ENCODE results near the gene MYOF. TPM values are rescaled to one million over a fixed set of nuclear protein-coding genes. Genes with fewer than 3 reads are reported as not detected.

MYOF gene
- polyA plus RNA-seq, 1 donor (not counting 4 experiments of a cell fraction or from before 2014, with no cell fraction given), result 232 TPM

- Histone ChIP-seq H3K4me1 (ENCODE audit: control insufficient read depth, extremely low read depth, insufficient read depth, low read length) (peaks cover 76% of the 10 kb centered on the region), H2AFZ (ENCODE audit: control insufficient read depth, low read length) (no peak overlapping the region), H3K27ac (ENCODE audit: control insufficient read depth, insufficient read depth, low read length) (peak overlapping the region; percentile 97), H3K9ac (ENCODE audit: control insufficient read depth, extremely low read depth, insufficient read depth, low read length) (peak overlapping the region; percentile 84), H3K36me3 (ENCODE audit: control insufficient read depth in 2 of 2, extremely low read depth in 1 of 2, insufficient read depth in 2 of 2, low read length in 2 of 2) (peaks cover 8 to 13% of the 10 kb centered on the region in 2 experiments), H3K27me3 (ENCODE audit: control insufficient read depth, extremely low read depth, insufficient read depth, low read length) (no peaks in the 10 kb centered on the region), H3K9me1 (ENCODE audit: control insufficient read depth, extremely low read depth, insufficient read depth, low read length) (no peaks in the 10 kb centered on the region), H4K20me1 (ENCODE audit: control insufficient read depth, extremely low read depth, insufficient read depth, low read length) (no peaks in the 10 kb centered on the region), H3K9me3 (ENCODE audit: control insufficient read depth, low read depth, low read length) (no peaks in the 10 kb centered on the region), H3K4me3 (ENCODE audit: control insufficient read depth in 2 of 3, extremely low read depth in 1 of 3, insufficient read depth in 2 of 3, low read depth in 1 of 3, low read length in 3 of 3) (peak overlapping the region in 2 of 3 experiments; percentile 31 to 36), H3K4me2 (ENCODE audit: control insufficient read depth, extremely low read depth, insufficient read depth, low read depth, low read length) (peak overlapping the region; percentile 65), H3K79me2 (ENCODE audit: control insufficient read depth, insufficient read depth, low read length) (peaks cover 59% of the 10 kb centered on the region)
- FAIRE-seq, result peak; percentile 86
- DNase-seq (ENCODE audit: low read depth, low spot score), result peak; percentile 77
- TF ChIP-seq CTCF (optimal IDR thresholded peaks at IDR 0.05 in 1 of 3, IDR thresholded peaks at IDR 0.05 in 1 of 3, conservative IDR thresholded peaks at IDR 0.05 in 1 of 3; ENCODE audit: extremely low read depth in 1 of 3, insufficient read depth in 2 of 3, low read length in 3 of 3) (no peak), EZH2 (IDR thresholded peaks at IDR 0.05; ENCODE audit: low read length) (no peak)
- dilution Hi-C loops (cut with MboI; ENCODE audit: extremely low pct_ligation_motif_present, low sequenced_read_pairs), result no loop called here
Observed at GRCh38 chr10:93438613-93439253, 43.4 kb downstream of the MYOF start.

GRCh38 chr10:93437946-93438612 is 44.1 kb downstream of the MYOF start:
- Histone ChIP-seq H3K27me3 (ENCODE audit: control insufficient read depth, extremely low read depth, insufficient read depth, low read length) (no peaks in the 10 kb centered on the region), H3K36me3 (ENCODE audit: control insufficient read depth in 2 of 2, extremely low read depth in 1 of 2, insufficient read depth in 2 of 2, low read length in 2 of 2) (peaks cover 7% of the 10 kb centered on the region in 2 experiments), H3K9ac (ENCODE audit: control insufficient read depth, extremely low read depth, insufficient read depth, low read length) (peak overlapping the region; percentile 84), H3K4me2 (ENCODE audit: control insufficient read depth, extremely low read depth, insufficient read depth, low read depth, low read length) (peak overlapping the region; percentile 65), H3K4me3 (ENCODE audit: control insufficient read depth in 2 of 3, extremely low read depth in 1 of 3, insufficient read depth in 2 of 3, low read depth in 1 of 3, low read length in 3 of 3) (peak overlapping the region in 2 of 3 experiments; percentile 31 to 36), H3K9me1 (ENCODE audit: control insufficient read depth, extremely low read depth, insufficient read depth, low read length) (no peaks in the 10 kb centered on the region), H3K79me2 (ENCODE audit: control insufficient read depth, insufficient read depth, low read length) (peaks cover 59% of the 10 kb centered on the region), H3K9me3 (ENCODE audit: control insufficient read depth, low read depth, low read length) (no peaks in the 10 kb centered on the region), H4K20me1 (ENCODE audit: control insufficient read depth, extremely low read depth, insufficient read depth, low read length) (no peaks in the 10 kb centered on the region), H3K27ac (ENCODE audit: control insufficient read depth, insufficient read depth, low read length) (peak overlapping the region; percentile 97), H3K4me1 (ENCODE audit: control insufficient read depth, extremely low read depth, insufficient read depth, low read length) (peaks cover 76% of the 10 kb centered on the region), H2AFZ (ENCODE audit: control insufficient read depth, low read length) (no peak overlapping the region)
- DNase-seq (ENCODE audit: low read depth, low spot score), result no peak
- FAIRE-seq, result peak; percentile 9
- dilution Hi-C loops (cut with MboI; ENCODE audit: extremely low pct_ligation_motif_present, low sequenced_read_pairs), result no loop called here
- TF ChIP-seq EZH2 (IDR thresholded peaks at IDR 0.05; ENCODE audit: low read length) (no peak), CTCF (optimal IDR thresholded peaks at IDR 0.05 in 1 of 3, IDR thresholded peaks at IDR 0.05 in 1 of 3, conservative IDR thresholded peaks at IDR 0.05 in 1 of 3; ENCODE audit: extremely low read depth in 1 of 3, insufficient read depth in 2 of 3, low read length in 3 of 3) (no peak)
